Measurements from ENCODE around the gene NDRG3.

The NDRG3 gene

GRCh38 chr20:36786246-36786645 is 40.4 kb upstream of the NDRG3 start:
- DNase-seq (ENCODE audit: low read depth) = no peak
- no peak overlapping the region for H3K4me3 ChIP-seq (replicated peaks; ENCODE audit: low read depth, low read length)
- TF ChIP-seq CTCF (IDR thresholded peaks at IDR 0.05; ENCODE audit: low read length, missing control alignments) = no peak

GRCh38 chr20:36785308-36785707 is 39.4 kb upstream of the NDRG3 start:
- TF ChIP-seq CTCF (IDR thresholded peaks at IDR 0.05; ENCODE audit: low read length, missing control alignments) = no peak
- DNase-seq (ENCODE audit: low read depth) = no peak
- no peak overlapping the region for H3K4me3 ChIP-seq (replicated peaks; ENCODE audit: low read depth, low read length)

- DNase-seq (ENCODE audit: low read depth) = no peak
- no peak overlapping the region for H3K4me3 ChIP-seq (replicated peaks; ENCODE audit: low read depth, low read length)
- no peak for TF ChIP-seq CTCF (IDR thresholded peaks at IDR 0.05; ENCODE audit: low read length, missing control alignments)
Observed at GRCh38 chr20:36784900-36785299, 39.0 kb upstream of the NDRG3 start.

- no peak overlapping the region for H3K4me3 ChIP-seq (replicated peaks; ENCODE audit: low read depth, low read length)
- no peak for DNase-seq (ENCODE audit: low read depth)
- no peak for TF ChIP-seq CTCF (IDR thresholded peaks at IDR 0.05; ENCODE audit: low read length, missing control alignments)
Observed at GRCh38 chr20:36784116-36784515, 38.2 kb upstream of the NDRG3 start.

GRCh38 chr20:36779656-36780025 is 33.8 kb upstream of the NDRG3 start:
- DNase-seq (ENCODE audit: low read depth) = no peak
- TF ChIP-seq CTCF (IDR thresholded peaks at IDR 0.05; ENCODE audit: low read length, missing control alignments) = no peak
- no peak overlapping the region for H3K4me3 ChIP-seq (replicated peaks; ENCODE audit: low read depth, low read length)

- no peak for TF ChIP-seq CTCF (IDR thresholded peaks at IDR 0.05; ENCODE audit: low read length, missing control alignments)
- no peak overlapping the region for H3K4me3 ChIP-seq (replicated peaks; ENCODE audit: low read depth, low read length)
- no peak for DNase-seq (ENCODE audit: low read depth)
Observed at GRCh38 chr20:36778831-36779655, 33.2 kb upstream of the NDRG3 start.

- H3K4me3 ChIP-seq (replicated peaks; ENCODE audit: low read depth, low read length) = no peak overlapping the region
- DNase-seq (ENCODE audit: low read depth) = no peak
- TF ChIP-seq CTCF (IDR thresholded peaks at IDR 0.05; ENCODE audit: low read length, missing control alignments) = no peak
Observed at GRCh38 chr20:36777576-36777975, 31.7 kb upstream of the NDRG3 start.

Data from fibroblast of pulmonary artery (primary cell).